ENCODE results near the gene LRRC37A2.
"Not testable (repeated sequence)": the region's sequence is repeated elsewhere in the genome, so short reads cannot be mapped to it uniquely, and the experiment has no call there.

LRRC37A2 gene

GRCh38 chr17:46512168-46512567 lies at the start of gene LRRC37A2:
Gene LRRC37A2, plus strand, starts transcription at chr17:46512468. Its CDS starts 245 bp downstream, at chr17:46512713.
- DNase-seq (ENCODE audit: low read depth, low spot score): not testable (repeated sequence)

GRCh38 chr17:46467618-46468017 lies 44.6 kb upstream of the LRRC37A2 start:
- not testable (repeated sequence) for DNase-seq (ENCODE audit: low read depth, low spot score)

GRCh38 chr17:46474489-46474888 lies 37.8 kb upstream of the LRRC37A2 start:
- not testable (repeated sequence) for DNase-seq (ENCODE audit: low read depth, low spot score)

- not testable (repeated sequence) for DNase-seq (ENCODE audit: low read depth, low spot score)
Observed at GRCh38 chr17:46475583-46475982, 36.7 kb upstream of the LRRC37A2 start.

- not testable (repeated sequence) for DNase-seq (ENCODE audit: low read depth, low spot score)
Observed at GRCh38 chr17:46478823-46479222, 33.4 kb upstream of the LRRC37A2 start.

- DNase-seq (ENCODE audit: low read depth, low spot score): not testable (repeated sequence)
Observed at GRCh38 chr17:46481310-46481709, 31.0 kb upstream of the LRRC37A2 start.

- not testable (repeated sequence) for DNase-seq (ENCODE audit: low read depth, low spot score)
Observed at GRCh38 chr17:46492021-46492420, 20.2 kb upstream of the LRRC37A2 start.

GRCh38 chr17:46499437-46500139 lies 12.7 kb upstream of the LRRC37A2 start:
- not testable (repeated sequence) for DNase-seq (ENCODE audit: low read depth, low spot score)

- not testable (repeated sequence) for DNase-seq (ENCODE audit: low read depth, low spot score)
Observed at GRCh38 chr17:46505896-46506295, 6.4 kb upstream of the LRRC37A2 start.

GRCh38 chr17:46534716-46535115 lies 22.4 kb downstream of the LRRC37A2 start:
- DNase-seq (ENCODE audit: low read depth, low spot score): not testable (repeated sequence)

- DNase-seq (ENCODE audit: low read depth, low spot score): not testable (repeated sequence)
Observed at GRCh38 chr17:46548607-46549006, 36.3 kb downstream of the LRRC37A2 start.

- DNase-seq (ENCODE audit: low read depth, low spot score): not testable (repeated sequence)
Observed at GRCh38 chr17:46559155-46559554, 46.9 kb downstream of the LRRC37A2 start.

- not testable (repeated sequence) for DNase-seq (ENCODE audit: low read depth, low spot score)
Observed at GRCh38 chr17:46560048-46560447, 47.8 kb downstream of the LRRC37A2 start.

- not testable (repeated sequence) for DNase-seq (ENCODE audit: low read depth, low spot score)
Observed at GRCh38 chr17:46566284-46566683, 54.0 kb downstream of the LRRC37A2 start.

GRCh38 chr17:46566980-46567379 lies 54.7 kb downstream of the LRRC37A2 start:
- DNase-seq (ENCODE audit: low read depth, low spot score): not testable (repeated sequence)

- not testable (repeated sequence) for DNase-seq (ENCODE audit: low read depth, low spot score)
Observed at GRCh38 chr17:46571796-46572195, 59.5 kb downstream of the LRRC37A2 start.

GRCh38 chr17:46579083-46580075 lies 67.1 kb downstream of the LRRC37A2 start, which contains the start of gene ARL17A:
Gene ARL17A, minus strand, starts transcription at chr17:46579691. Its CDS starts 3,369 bp downstream, at chr17:46576322.
- DNase-seq (ENCODE audit: low read depth, low spot score): not testable (repeated sequence)

GRCh38 chr17:46580082-46580481 lies 67.8 kb downstream of the LRRC37A2 start:
- DNase-seq (ENCODE audit: low read depth, low spot score): not testable (repeated sequence)

GRCh38 chr17:46585444-46585843 lies 73.2 kb downstream of the LRRC37A2 start:
- not testable (repeated sequence) for DNase-seq (ENCODE audit: low read depth, low spot score)

GRCh38 chr17:46590157-46591146 lies 78.2 kb downstream of the LRRC37A2 start, which contains the start of gene NSF:
Gene NSF, plus strand, starts transcription at chr17:46590669. Its CDS starts 107 bp downstream, at chr17:46590776.
- not testable (repeated sequence) for DNase-seq (ENCODE audit: low read depth, low spot score)

- DNase-seq (ENCODE audit: low read depth, low spot score): not testable (repeated sequence)
Observed at GRCh38 chr17:46591332-46591731, 79.1 kb downstream of the LRRC37A2 start.

Data from brain pericyte (primary cell).